ENCODE measurements around the gene CSTF3.

CSTF3 gene

GRCh38 chr11:33133761-33134160, 27.5 kb downstream of the CSTF3 start:
- H3K9me3 ChIP-seq (ENCODE audit: control insufficient read depth, insufficient read depth, low read length) = no peaks in the 10 kb centered on the region
- no peaks in the 10 kb centered on the region for H3K4me1 ChIP-seq (ENCODE audit: control insufficient read depth, low read length)
- H3K27me3 ChIP-seq (ENCODE audit: control insufficient read depth, low read length) = no peaks in the 10 kb centered on the region
- no peak overlapping the region for H3K4me2 ChIP-seq (ENCODE audit: low read length)
- H3K36me3 ChIP-seq (ENCODE audit: control insufficient read depth, low read length) = peaks cover 33% of the 10 kb centered on the region
- no peaks in the 10 kb centered on the region for H4K20me1 ChIP-seq (ENCODE audit: control insufficient read depth, insufficient read depth, low read depth, low read length)
- no peaks in the 10 kb centered on the region for H3K9me2 ChIP-seq (replicated peaks; ENCODE audit: control insufficient read depth, low read length)
- H3F3A ChIP-seq (ENCODE audit: control insufficient read depth, insufficient read depth) = peaks cover 2% of the 10 kb centered on the region; the same call in 1 of the 2 replicates
- no peaks in the 10 kb centered on the region for H3K79me2 ChIP-seq (ENCODE audit: control insufficient read depth, low read length)
- no peak overlapping the region for H3K4me3 ChIP-seq (ENCODE audit: low read length)
- TF ChIP-seq EZH2phosphoT487 (IDR thresholded peaks at IDR 0.05; ENCODE audit: borderline replicate concordance, low read length) (no peak), CTCF (IDR thresholded peaks at IDR 0.05; ENCODE audit: low read depth, low read length, poor library complexity, severe bottlenecking) (no peak)
- no peak overlapping the region for H3K27ac ChIP-seq (ENCODE audit: low read depth, low read length)

- Histone ChIP-seq H3K9me2 (replicated peaks; ENCODE audit: control insufficient read depth, low read length) (no peaks in the 10 kb centered on the region), H3K4me1 (ENCODE audit: control insufficient read depth, low read length) (no peaks in the 10 kb centered on the region), H3K27ac (ENCODE audit: low read depth, low read length) (no peak overlapping the region), H3F3A (ENCODE audit: control insufficient read depth, insufficient read depth) (no peaks in the 10 kb centered on the region; the same call in 1 of the 2 replicates), H3K79me2 (ENCODE audit: control insufficient read depth, low read length) (no peaks in the 10 kb centered on the region), H3K27me3 (ENCODE audit: control insufficient read depth, low read length) (no peaks in the 10 kb centered on the region), H3K36me3 (ENCODE audit: control insufficient read depth, low read length) (peaks cover 27% of the 10 kb centered on the region), H3K4me2 (ENCODE audit: low read length) (no peak overlapping the region), H3K4me3 (ENCODE audit: low read length) (no peak overlapping the region), H4K20me1 (ENCODE audit: control insufficient read depth, insufficient read depth, low read depth, low read length) (no peaks in the 10 kb centered on the region), H3K9me3 (ENCODE audit: control insufficient read depth, insufficient read depth, low read length) (no peaks in the 10 kb centered on the region)
- TF ChIP-seq CTCF (IDR thresholded peaks at IDR 0.05; ENCODE audit: low read depth, low read length, poor library complexity, severe bottlenecking) (no peak), EZH2phosphoT487 (IDR thresholded peaks at IDR 0.05; ENCODE audit: borderline replicate concordance, low read length) (no peak)
Observed at GRCh38 chr11:33132510-33132909, 28.8 kb downstream of the CSTF3 start.

GRCh38 chr11:33128739-33129138, 32.5 kb downstream of the CSTF3 start:
- H3K9me2 ChIP-seq (replicated peaks; ENCODE audit: control insufficient read depth, low read length) = no peaks in the 10 kb centered on the region
- peaks cover 5% of the 10 kb centered on the region; the same call in 1 of the 2 replicates for H3F3A ChIP-seq (ENCODE audit: control insufficient read depth, insufficient read depth)
- H3K4me2 ChIP-seq (ENCODE audit: low read length) = no peak overlapping the region
- H3K9me3 ChIP-seq (ENCODE audit: control insufficient read depth, insufficient read depth, low read length) = no peaks in the 10 kb centered on the region
- H3K4me1 ChIP-seq (ENCODE audit: control insufficient read depth, low read length) = no peaks in the 10 kb centered on the region
- TF ChIP-seq EZH2phosphoT487 (IDR thresholded peaks at IDR 0.05; ENCODE audit: borderline replicate concordance, low read length) (no peak), CTCF (IDR thresholded peaks at IDR 0.05; ENCODE audit: low read depth, low read length, poor library complexity, severe bottlenecking) (no peak)
- no peaks in the 10 kb centered on the region for H3K36me3 ChIP-seq (ENCODE audit: control insufficient read depth, low read length)
- H3K27ac ChIP-seq (ENCODE audit: low read depth, low read length) = no peak overlapping the region
- H3K79me2 ChIP-seq (ENCODE audit: control insufficient read depth, low read length) = no peaks in the 10 kb centered on the region
- no peak overlapping the region for H3K4me3 ChIP-seq (ENCODE audit: low read length)
- no peaks in the 10 kb centered on the region for H3K27me3 ChIP-seq (ENCODE audit: control insufficient read depth, low read length)
- no peaks in the 10 kb centered on the region for H4K20me1 ChIP-seq (ENCODE audit: control insufficient read depth, insufficient read depth, low read depth, low read length)

All from DOHH2 (cell line).